GM20431 (cell line): ENCODE data around the gene ZNF264.
"Not testable (repeated sequence)": the region's sequence is repeated elsewhere in the genome, so short reads cannot be mapped to it uniquely, and the experiment has no call there.

Source experiments
- in situ Hi-C: fragments of 300-500 bp; cut with MseI, MboI; formaldehyde crosslinking; loops from one replicate; pipeline ENCODE4 v1.15.0; 2020; ENCODE audit warnings: low sequenced_read_pairs; ENCODE audit not compliant: unreplicated experiment

Gene ZNF264

GRCh38 chr19:57244513-57244912, 53.2 kb downstream of the ZNF264 start:
- in situ Hi-C loops, result no loop called here

DNA sequence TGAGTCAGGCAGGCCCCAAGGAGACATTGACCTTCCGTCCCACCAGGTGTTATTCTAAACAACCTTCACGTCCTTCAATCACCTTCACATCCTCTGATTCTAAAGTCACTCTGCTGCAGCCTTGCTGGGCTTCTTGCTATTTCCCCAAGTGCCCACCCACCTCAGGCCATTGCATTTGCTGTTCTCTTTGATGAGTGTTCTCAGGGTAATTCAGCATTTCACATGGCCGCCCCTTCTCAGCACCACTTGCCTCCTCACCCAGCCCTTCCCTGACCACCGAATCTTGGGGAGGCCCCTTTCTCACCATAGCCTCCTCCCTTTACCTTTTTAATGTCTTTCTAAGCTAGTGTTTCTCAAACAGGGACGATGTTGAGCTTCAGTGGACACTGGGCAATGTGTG, 53.8 kb downstream of the ZNF264 start:
- in situ Hi-C loops, result no loop called here

DNA sequence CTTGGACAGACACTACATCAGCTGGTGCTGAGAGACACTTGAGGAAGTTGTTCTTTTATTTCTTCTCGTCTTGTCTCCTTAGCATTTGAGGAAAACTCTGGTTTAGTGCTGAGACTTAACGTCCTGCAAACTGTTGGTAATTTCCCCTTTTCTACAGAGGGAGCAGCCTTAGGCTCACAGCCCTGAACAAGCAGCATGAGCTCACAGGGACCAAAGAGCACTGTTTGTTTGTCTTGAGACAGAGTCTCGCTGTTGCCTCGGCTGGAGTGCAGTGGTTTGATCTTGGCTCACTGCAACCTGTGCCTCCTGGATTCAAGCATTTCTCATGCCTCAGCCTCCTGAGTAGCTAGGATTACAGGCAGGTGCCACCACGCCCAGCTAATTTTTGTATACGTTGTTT, 54.7 kb downstream of the ZNF264 start:
- in situ Hi-C loops, result no loop called here

GRCh38 chr19:57248646-57249045, 57.3 kb downstream of the ZNF264 start:
- in situ Hi-C loops, result no loop called here

GRCh38 chr19:57249329-57249728, 58.0 kb downstream of the ZNF264 start:
- in situ Hi-C loops, result no loop called here

DNA sequence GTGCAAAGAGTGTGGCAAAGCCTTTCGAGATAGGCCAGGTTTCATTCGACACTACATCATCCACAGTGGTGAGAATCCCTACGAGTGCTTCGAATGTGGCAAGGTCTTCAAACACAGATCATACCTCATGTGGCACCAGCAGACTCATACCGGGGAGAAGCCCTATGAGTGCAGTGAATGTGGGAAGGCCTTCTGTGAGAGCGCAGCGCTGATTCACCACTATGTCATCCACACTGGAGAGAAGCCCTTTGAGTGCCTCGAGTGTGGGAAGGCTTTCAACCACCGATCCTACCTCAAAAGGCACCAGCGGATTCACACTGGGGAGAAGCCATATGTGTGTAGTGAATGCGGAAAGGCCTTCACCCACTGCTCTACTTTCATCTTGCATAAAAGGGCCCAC, 62.5 kb downstream of the ZNF264 start:
- in situ Hi-C loops, result not testable (repeated sequence)

DNA sequence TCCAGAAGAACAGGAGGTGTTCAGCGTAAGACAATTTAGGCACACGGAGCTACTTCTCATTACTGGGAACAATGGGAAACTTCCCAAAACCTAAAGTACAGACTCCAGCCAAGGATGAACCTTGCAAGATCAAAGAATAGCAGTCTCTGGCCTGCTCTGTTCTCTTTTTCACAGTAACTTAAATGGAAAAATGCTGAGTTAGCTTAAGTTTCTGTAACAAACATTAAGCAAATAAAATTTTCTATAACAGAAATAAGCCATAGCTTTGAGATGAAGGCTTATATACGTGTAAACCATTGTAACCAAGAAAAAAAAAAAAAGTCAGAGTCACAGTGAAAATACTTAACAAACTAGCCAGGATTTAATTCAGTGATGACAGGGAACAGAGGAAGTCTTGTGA, 70.7 kb downstream of the ZNF264 start:
- in situ Hi-C loops, result no loop called here

- in situ Hi-C loops, result no loop called here
These were observed 72.0 kb downstream of the ZNF264 start for GRCh38 chr19:57263244-57263741.

DNA sequence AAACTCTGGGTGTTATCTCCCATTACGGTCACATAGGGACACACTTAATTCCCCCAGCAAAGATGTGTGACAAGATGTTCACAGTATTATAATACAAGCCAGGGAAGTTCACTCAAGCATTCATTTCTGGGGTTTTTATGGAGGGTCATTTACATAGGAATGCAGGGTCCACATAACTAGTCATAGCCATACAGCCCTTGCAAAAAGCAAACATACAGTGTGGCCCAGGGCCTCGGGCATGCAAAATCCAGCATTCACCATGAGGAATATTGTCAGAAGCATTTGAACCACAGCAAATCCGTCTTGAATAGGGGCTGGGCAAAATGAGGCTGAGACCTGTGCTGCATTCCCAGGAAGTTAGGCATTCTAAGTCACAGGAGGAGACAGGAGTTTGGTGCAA, 76.0 kb downstream of the ZNF264 start:
- in situ Hi-C loops, result no loop called here

- in situ Hi-C loops, result no loop called here
These were observed 78.4 kb downstream of the ZNF264 start for GRCh38 chr19:57269515-57270250.

- in situ Hi-C loops, result no loop called here
These were observed 80.0 kb downstream of the ZNF264 start for GRCh38 chr19:57271280-57271679.
